Measurements from ENCODE around the gene DIO3.

Gene DIO3

DNA sequence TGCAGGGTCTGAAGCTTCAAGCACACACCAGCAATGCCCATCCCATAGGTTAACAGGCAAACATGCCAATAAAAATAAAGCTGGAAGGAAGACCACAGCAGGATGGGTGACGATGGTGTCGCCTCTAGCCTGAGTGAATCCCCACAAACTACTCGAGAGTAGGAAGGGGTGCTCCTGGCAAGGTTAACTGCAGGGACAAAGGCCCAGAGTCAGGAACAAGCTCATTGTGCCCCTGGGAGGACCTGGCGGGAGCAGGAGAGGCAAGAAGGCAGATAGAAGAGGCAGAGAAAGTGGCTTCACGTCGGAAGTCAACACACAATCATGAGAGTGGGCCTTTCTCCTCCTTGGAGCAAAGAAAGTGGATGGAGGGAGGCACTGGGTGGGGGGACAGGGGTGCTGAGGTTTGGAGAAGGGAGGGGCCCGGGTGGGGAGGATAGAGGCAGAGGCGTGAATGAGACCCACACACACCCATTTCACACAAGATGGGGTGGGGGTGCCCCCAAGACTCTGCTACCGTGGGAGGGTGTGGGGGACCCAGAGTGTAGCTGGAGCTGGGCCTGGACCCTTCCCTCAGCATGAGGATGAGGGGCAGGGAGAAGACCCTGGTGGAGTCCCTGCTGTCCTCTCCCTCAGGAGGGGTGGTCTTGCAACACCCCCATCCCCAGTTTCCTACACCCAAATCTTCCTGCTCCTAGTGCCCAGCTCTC is 43.1 kb downstream of the DIO3 start:
- no peak for DNase-seq
- in situ Hi-C loops (cut with HindIII; ENCODE audit: low pct_ligation_motif_present, low pct_unique_long_range_greater_than_20kb, low sequenced_read_pairs), result no loop called here

DNA sequence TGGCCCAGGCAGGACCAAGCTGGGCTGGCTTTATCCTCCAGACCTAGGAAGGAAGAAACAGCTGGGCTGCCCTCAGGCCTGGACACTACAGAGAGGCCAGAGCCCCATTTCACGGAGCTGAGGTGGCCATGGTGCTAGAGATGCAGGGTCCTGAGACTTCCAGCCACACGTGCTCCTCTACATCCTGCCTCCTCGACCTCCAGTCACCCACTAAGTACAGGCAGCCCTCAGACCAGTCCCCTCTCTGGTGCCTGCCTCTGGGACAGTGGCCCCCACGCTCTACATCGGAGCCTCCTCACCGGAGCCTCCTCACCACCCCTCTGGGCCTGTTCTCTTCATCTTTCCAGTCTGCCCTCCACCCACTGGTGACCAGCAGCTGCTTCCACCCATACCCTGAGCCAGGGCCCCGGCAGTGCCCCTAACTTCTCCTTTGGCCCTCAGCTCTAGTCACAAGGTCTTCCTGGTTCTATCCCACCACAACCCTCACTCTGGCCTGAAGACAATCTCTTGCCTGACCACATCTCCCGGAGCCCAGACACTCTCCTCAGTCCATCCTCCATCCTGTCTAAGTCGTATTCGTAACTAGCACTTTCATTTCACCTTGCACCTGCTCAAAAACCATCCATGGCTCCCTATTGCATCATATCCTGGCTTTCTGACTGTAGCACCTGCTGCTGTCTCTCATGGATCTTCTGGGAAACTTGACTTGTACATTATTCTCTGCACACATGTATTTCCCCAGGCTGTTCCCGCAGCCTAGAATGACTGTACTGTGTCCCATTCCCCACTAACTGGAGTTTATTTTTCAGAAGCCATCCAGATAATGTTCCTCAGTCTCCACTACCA is 43.9 kb downstream of the DIO3 start:
- no peak for DNase-seq
- in situ Hi-C loops (cut with HindIII; ENCODE audit: low pct_ligation_motif_present, low pct_unique_long_range_greater_than_20kb, low sequenced_read_pairs), result no loop called here

DNA sequence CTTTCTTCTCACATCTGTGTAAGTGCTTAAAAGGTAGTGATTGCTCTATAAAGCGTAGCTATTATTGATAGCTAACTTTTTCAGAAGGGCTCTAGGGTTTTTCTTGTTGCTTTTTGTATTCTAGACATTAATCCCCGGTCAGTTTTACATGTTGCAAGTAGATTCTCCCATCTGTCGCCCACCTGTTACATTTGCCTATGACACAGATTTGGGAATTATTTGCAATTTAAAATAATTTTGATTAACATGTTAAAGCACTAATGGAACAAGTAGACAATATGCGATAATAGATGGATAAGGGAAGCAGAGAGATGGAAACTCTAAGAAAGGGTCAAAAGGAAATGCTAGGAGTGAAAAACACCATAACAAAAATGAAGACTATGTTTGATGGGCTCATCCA is 44.5 kb downstream of the DIO3 start:
- in situ Hi-C loops (cut with HindIII; ENCODE audit: low pct_ligation_motif_present, low pct_unique_long_range_greater_than_20kb, low sequenced_read_pairs), result no loop called here
- DNase-seq, result no peak

Data from ACHN (cell line).